HEK293 (cell line): ENCODE results near the gene KIF20B.

ENCODE experiments used
- ATF2 ChIP-seq: fragments of 450-650 bp; formaldehyde crosslinking; IDR thresholded peaks from 2 replicates; pipeline ENCODE4 v1.5.1; 2016; ENCODE audit warnings: missing biosample characterization, missing genetic modification characterization, low read depth
- BCL11A ChIP-seq: fragments of 450-650 bp; formaldehyde crosslinking; IDR thresholded peaks from 2 replicates; pipeline ENCODE4 v1.5.1; 2016; ENCODE audit warnings: low read depth, missing biosample characterization, missing genetic modification characterization
- HIC1 ChIP-seq: fragments of 450-650 bp; formaldehyde crosslinking; IDR thresholded peaks from 2 replicates; pipeline ENCODE4 v1.5.1; 2016; ENCODE audit warnings: missing biosample characterization, missing genetic modification characterization
- HOXC10 ChIP-seq: sonication (generic); formaldehyde crosslinking; IDR thresholded peaks from 2 replicates; pipeline ENCODE4 v1.8.1; 2023; ENCODE audit warnings: mild to moderate bottlenecking, missing genetic modification reagents
- KLF1 ChIP-seq: fragments of 450-650 bp; formaldehyde crosslinking; IDR thresholded peaks from 2 replicates; pipeline ENCODE4 v1.5.1; 2016; ENCODE audit warnings: missing biosample characterization, missing genetic modification characterization
- MEIS1 ChIP-seq: sonication (generic); formaldehyde crosslinking; IDR thresholded peaks from 2 replicates; pipeline ENCODE4 v1.8.1; 2022; ENCODE audit warnings: missing genetic modification reagents, mild to moderate bottlenecking, borderline replicate concordance
- MZF1 ChIP-seq: fragments of 450-650 bp; formaldehyde crosslinking; IDR thresholded peaks from 2 replicates; pipeline ENCODE4 v1.5.1; 2017; ENCODE audit warnings: missing biosample characterization, missing genetic modification characterization, borderline replicate concordance
- SP3 ChIP-seq: fragments of 450-650 bp; formaldehyde crosslinking; IDR thresholded peaks from 2 replicates; pipeline ENCODE4 v1.5.1; 2016; ENCODE audit warnings: missing biosample characterization, missing genetic modification characterization
- TRIM28 ChIP-seq: IDR thresholded peaks from 2 replicates; pipeline ENCODE4 v1.6.1; 2011; ENCODE audit warnings: low read length, control low read depth, borderline replicate concordance
- ZBTB17 ChIP-seq: fragments of 450-650 bp; formaldehyde crosslinking; IDR thresholded peaks from 2 replicates; pipeline ENCODE4 v1.5.1; 2016; ENCODE audit warnings: missing biosample characterization, missing genetic modification characterization
- ZNF175 ChIP-seq: fragments of 450-650 bp; formaldehyde crosslinking; IDR thresholded peaks from 2 replicates; pipeline ENCODE4 v1.5.1; 2016; ENCODE audit warnings: missing biosample characterization, missing genetic modification characterization
- ZNF416 ChIP-seq: fragments of 450-650 bp; formaldehyde crosslinking; IDR thresholded peaks from 2 replicates; pipeline ENCODE4 v1.5.1; 2016; ENCODE audit warnings: missing biosample characterization, missing genetic modification characterization
- ZNF473 ChIP-seq: fragments of 450-650 bp; formaldehyde crosslinking; IDR thresholded peaks from 2 replicates; pipeline ENCODE4 v1.5.1; 2017; ENCODE audit warnings: missing biosample characterization, missing genetic modification characterization
- ZNF513 ChIP-seq: fragments of 450-650 bp; IDR thresholded peaks from 2 replicates; pipeline ENCODE4 v1.5.1; 2018; ENCODE audit warnings: missing biosample characterization, missing genetic modification characterization
- ZNF558 ChIP-seq: fragments of 450-650 bp; formaldehyde crosslinking; IDR thresholded peaks from 2 replicates; pipeline ENCODE4 v1.5.1; 2016; ENCODE audit warnings: missing biosample characterization, missing genetic modification characterization
- ZNF624 ChIP-seq: fragments of 450-650 bp; formaldehyde crosslinking; IDR thresholded peaks from 2 replicates; pipeline ENCODE4 v1.5.1; 2017; ENCODE audit warnings: missing biosample characterization, missing genetic modification characterization
- ZNF660 ChIP-seq: fragments of 450-650 bp; IDR thresholded peaks from 2 replicates; pipeline ENCODE4 v1.5.1; 2018; ENCODE audit warnings: missing biosample characterization, mild to moderate bottlenecking, missing genetic modification characterization
- ZNF670 ChIP-seq: fragments of 450-650 bp; formaldehyde crosslinking; IDR thresholded peaks from 2 replicates; pipeline ENCODE4 v1.5.1; 2016; ENCODE audit warnings: missing biosample characterization, missing genetic modification characterization, low read depth
- ZNF843 ChIP-seq: fragments of 450-650 bp; formaldehyde crosslinking; IDR thresholded peaks from 2 replicates; pipeline ENCODE4 v1.5.1; 2016; ENCODE audit warnings: missing biosample characterization, missing genetic modification characterization
- ZSCAN23 ChIP-seq: fragments of 450-650 bp; formaldehyde crosslinking; IDR thresholded peaks from 2 replicates; pipeline ENCODE4 v1.5.1; 2016; ENCODE audit warnings: missing biosample characterization, missing genetic modification characterization
- TF ChIP-seq, protein P1 (sequence below): fragments of 450-650 bp; formaldehyde crosslinking; IDR thresholded peaks from 2 replicates; pipeline ENCODE4 v1.5.1; 2017; ENCODE audit warnings: missing biosample characterization, missing genetic modification characterization
- TF ChIP-seq, protein P2 (sequence below): fragments of 450-650 bp; formaldehyde crosslinking; IDR thresholded peaks from 2 replicates; pipeline ENCODE4 v1.5.1; 2016; ENCODE audit warnings: missing biosample characterization, missing genetic modification characterization
- TF ChIP-seq, protein P3 (sequence below): fragments of 450-650 bp; formaldehyde crosslinking; IDR thresholded peaks from 2 replicates; pipeline ENCODE4 v1.5.1; 2016; ENCODE audit warnings: missing biosample characterization, missing genetic modification characterization
- TF ChIP-seq, protein P4 (sequence below): fragments of 450-650 bp; formaldehyde crosslinking; IDR thresholded peaks from 2 replicates; pipeline ENCODE4 v1.5.1; 2016; ENCODE audit warnings: missing biosample characterization, missing genetic modification characterization

The KIF20B gene

GRCh38 chr10:89701242-89702120, at the start of gene KIF20B (continued):
- TF ChIP-seq HOXC10 (CRISPR knock-in tag) (no peak), ZNF473 (tag by site-specific recombination) (no peak), MEIS1 (CRISPR knock-in tag) (no peak), ZSCAN23 (tag by site-specific recombination) (peak; percentile 77; the same call in 1 of the 2 replicates), ZNF624 (tag by site-specific recombination) (no peak), ATF2 (peak; percentile 63; the same call in 1 of the 2 replicates), ZNF558 (tag by site-specific recombination) (peak; percentile 53; the same call in 1 of the 2 replicates), TRIM28 (peak; percentile 84), ZNF175 (tag by site-specific recombination) (no peak), HIC1 (tag by site-specific recombination) (peak; percentile 80), ZNF416 (no peak), BCL11A (0 out of 2 replicates have a peak, but pooled peaks have one; percentile 28), ZNF660 (tag by site-specific recombination) (peak; percentile 73; the same call in 1 of the 2 replicates), MZF1 (tag by site-specific recombination) (no peak; the same call in none of the 2 replicates), ZNF670 (tag by site-specific recombination) (no peak), SP3 (tag by site-specific recombination) (peak; percentile 90), KLF1 (0 out of 2 replicates have a peak, but pooled peaks have one; percentile 23), ZNF513 (peak; percentile 55), ZNF843 (tag by site-specific recombination) (peak; percentile 54; the same call in 1 of the 2 replicates), ZBTB17 (tag by site-specific recombination) (peak; percentile 93)
- TF ChIP-seq, protein P1, sequence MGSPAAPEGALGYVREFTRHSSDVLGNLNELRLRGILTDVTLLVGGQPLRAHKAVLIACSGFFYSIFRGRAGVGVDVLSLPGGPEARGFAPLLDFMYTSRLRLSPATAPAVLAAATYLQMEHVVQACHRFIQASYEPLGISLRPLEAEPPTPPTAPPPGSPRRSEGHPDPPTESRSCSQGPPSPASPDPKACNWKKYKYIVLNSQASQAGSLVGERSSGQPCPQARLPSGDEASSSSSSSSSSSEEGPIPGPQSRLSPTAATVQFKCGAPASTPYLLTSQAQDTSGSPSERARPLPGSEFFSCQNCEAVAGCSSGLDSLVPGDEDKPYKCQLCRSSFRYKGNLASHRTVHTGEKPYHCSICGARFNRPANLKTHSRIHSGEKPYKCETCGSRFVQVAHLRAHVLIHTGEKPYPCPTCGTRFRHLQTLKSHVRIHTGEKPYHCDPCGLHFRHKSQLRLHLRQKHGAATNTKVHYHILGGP (tag by site-specific recombination): no peak
- TF ChIP-seq, protein P2, sequence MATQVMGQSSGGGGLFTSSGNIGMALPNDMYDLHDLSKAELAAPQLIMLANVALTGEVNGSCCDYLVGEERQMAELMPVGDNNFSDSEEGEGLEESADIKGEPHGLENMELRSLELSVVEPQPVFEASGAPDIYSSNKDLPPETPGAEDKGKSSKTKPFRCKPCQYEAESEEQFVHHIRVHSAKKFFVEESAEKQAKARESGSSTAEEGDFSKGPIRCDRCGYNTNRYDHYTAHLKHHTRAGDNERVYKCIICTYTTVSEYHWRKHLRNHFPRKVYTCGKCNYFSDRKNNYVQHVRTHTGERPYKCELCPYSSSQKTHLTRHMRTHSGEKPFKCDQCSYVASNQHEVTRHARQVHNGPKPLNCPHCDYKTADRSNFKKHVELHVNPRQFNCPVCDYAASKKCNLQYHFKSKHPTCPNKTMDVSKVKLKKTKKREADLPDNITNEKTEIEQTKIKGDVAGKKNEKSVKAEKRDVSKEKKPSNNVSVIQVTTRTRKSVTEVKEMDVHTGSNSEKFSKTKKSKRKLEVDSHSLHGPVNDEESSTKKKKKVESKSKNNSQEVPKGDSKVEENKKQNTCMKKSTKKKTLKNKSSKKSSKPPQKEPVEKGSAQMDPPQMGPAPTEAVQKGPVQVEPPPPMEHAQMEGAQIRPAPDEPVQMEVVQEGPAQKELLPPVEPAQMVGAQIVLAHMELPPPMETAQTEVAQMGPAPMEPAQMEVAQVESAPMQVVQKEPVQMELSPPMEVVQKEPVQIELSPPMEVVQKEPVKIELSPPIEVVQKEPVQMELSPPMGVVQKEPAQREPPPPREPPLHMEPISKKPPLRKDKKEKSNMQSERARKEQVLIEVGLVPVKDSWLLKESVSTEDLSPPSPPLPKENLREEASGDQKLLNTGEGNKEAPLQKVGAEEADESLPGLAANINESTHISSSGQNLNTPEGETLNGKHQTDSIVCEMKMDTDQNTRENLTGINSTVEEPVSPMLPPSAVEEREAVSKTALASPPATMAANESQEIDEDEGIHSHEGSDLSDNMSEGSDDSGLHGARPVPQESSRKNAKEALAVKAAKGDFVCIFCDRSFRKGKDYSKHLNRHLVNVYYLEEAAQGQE (tag by site-specific recombination): peak; percentile 22; the same call in 1 of the 2 replicates
- TF ChIP-seq, protein P3, sequence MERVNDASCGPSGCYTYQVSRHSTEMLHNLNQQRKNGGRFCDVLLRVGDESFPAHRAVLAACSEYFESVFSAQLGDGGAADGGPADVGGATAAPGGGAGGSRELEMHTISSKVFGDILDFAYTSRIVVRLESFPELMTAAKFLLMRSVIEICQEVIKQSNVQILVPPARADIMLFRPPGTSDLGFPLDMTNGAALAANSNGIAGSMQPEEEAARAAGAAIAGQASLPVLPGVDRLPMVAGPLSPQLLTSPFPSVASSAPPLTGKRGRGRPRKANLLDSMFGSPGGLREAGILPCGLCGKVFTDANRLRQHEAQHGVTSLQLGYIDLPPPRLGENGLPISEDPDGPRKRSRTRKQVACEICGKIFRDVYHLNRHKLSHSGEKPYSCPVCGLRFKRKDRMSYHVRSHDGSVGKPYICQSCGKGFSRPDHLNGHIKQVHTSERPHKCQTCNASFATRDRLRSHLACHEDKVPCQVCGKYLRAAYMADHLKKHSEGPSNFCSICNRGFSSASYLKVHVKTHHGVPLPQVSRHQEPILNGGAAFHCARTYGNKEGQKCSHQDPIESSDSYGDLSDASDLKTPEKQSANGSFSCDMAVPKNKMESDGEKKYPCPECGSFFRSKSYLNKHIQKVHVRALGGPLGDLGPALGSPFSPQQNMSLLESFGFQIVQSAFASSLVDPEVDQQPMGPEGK (tag by site-specific recombination): peak; percentile 69
- TF ChIP-seq, protein P4, sequence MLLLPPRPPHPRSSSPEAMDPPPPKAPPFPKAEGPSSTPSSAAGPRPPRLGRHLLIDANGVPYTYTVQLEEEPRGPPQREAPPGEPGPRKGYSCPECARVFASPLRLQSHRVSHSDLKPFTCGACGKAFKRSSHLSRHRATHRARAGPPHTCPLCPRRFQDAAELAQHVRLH: peak; percentile 59; the same call in 1 of the 2 replicates
